Epithelial cell of umbilical artery (primary cell): ENCODE data around the gene TLK1. TPM values are rescaled to one million over a fixed set of nuclear protein-coding genes. Genes with fewer than 3 reads are reported as not detected.

Experiments used
- total RNA-seq: library from RNA; depleted of rRNA; stranded (reverse); fragments of >200 nt; gene quantifications from 2 replicates; pipeline ENCODE4 v1.2.3, GENCODE V29; 2014

Gene TLK1
- 10.7 and 12.6 TPM in 2 replicates for total RNA-seq

DNA sequence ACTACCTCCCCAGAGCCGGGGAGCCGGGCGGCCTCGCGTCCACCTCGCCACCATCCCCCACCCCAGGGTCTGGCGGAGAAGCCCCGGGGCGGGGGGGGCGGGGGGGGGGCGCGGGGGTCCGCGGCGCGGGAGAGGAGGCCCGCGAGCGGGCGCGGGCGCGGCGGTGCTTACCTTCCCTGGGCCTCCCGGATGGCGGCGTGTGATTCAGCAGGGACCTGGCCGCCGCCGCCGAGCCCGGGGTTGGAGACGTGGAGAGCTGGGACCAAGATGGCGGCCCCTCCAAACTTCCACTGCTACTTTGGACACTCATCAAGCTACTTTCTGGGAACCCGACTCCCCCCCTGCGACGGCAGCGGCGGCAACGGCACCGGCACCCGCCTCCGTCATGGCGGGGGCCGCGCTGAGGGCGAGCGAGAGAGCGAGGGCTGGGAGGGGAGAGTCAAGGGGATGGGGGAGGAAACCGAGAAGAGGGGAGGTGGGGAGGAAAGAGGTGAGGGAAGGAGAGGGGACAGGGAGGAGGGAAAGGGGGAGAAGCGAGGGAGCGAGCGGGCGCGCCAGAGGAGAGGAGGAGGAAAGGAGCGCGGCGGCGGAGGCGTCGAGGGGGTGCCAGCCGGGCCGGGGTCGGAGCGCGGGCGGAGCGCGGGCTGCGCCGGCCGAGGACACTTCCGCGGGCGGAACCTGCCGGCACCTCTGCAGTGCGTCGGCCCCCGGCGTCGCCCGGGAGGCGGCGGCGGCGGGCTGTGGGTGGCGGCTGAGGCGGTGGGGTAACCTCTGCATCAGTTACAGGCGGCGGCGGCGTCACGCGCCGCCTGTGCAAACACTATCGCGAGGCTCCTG lies at the start of gene TLK1:
TSS of gene TLK1 (minus strand) at position 775 of the 837 bp plus-strand sequence. CDS start at position 310, 465 bp downstream.

Other genes starting within 250 kb of the TLK1 start
- gene GORASP2, start 231.6 kb downstream of the TLK1 start, total RNA-seq, result 37.0 and 38.5 TPM in 2 replicates